ENCODE measurements around the gene PTCH1.

- TF ChIP-seq, protein P1, sequence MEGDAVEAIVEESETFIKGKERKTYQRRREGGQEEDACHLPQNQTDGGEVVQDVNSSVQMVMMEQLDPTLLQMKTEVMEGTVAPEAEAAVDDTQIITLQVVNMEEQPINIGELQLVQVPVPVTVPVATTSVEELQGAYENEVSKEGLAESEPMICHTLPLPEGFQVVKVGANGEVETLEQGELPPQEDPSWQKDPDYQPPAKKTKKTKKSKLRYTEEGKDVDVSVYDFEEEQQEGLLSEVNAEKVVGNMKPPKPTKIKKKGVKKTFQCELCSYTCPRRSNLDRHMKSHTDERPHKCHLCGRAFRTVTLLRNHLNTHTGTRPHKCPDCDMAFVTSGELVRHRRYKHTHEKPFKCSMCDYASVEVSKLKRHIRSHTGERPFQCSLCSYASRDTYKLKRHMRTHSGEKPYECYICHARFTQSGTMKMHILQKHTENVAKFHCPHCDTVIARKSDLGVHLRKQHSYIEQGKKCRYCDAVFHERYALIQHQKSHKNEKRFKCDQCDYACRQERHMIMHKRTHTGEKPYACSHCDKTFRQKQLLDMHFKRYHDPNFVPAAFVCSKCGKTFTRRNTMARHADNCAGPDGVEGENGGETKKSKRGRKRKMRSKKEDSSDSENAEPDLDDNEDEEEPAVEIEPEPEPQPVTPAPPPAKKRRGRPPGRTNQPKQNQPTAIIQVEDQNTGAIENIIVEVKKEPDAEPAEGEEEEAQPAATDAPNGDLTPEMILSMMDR (IDR thresholded peaks at IDR 0.05), result no peak
- no peak for TF ChIP-seq POLR2A (IDR thresholded peaks at IDR 0.05)
Measured at GRCh38 chr9:95513711-95514110, 3.1 kb downstream of the PTCH1 start.
